Measurements from ENCODE around the gene FSTL3. TPM values are rescaled to one million over a fixed set of nuclear protein-coding genes. Genes with fewer than 3 reads are reported as not detected.

Gene FSTL3
- total and polyA plus RNA-seq, 10 of the 15 experiments (the other 5 are each of a cell fraction or from before 2014, with no cell fraction given), result 0.42 to 13.5 (median 3.6) TPM

- no peak for TF ChIP-seq EGR1 (IDR thresholded peaks at IDR 0.05; ENCODE audit: borderline replicate concordance in 1 of 2, low read depth in 2 of 2, low read length in 2 of 2)
- TF ChIP-seq SREBF2 (IDR thresholded peaks at IDR 0.05; ENCODE audit: low read length), result no peak
- peak; percentile 78 for TF ChIP-seq MXI1 (IDR thresholded peaks at IDR 0.05; ENCODE audit: low read depth, low read length)
- no peak for TF ChIP-seq LARP7 (IDR thresholded peaks at IDR 0.05)
- TF ChIP-seq SMAD5 (IDR thresholded peaks at IDR 0.05; ENCODE audit: low read depth), result no peak
- TF ChIP-seq GABPA (IDR thresholded peaks at IDR 0.05; ENCODE audit: low read depth), result no peak
- 0 out of 2 replicates have a peak, but pooled peaks have one; percentile 19 for TF ChIP-seq TCF12 (IDR thresholded peaks at IDR 0.05; ENCODE audit: low read depth, low read length)
- no peak for TF ChIP-seq SPI1 (IDR thresholded peaks at IDR 0.05; ENCODE audit: borderline replicate concordance, insufficient read depth, low read depth, low read length)
- 0 out of 2 replicates have a peak, but pooled peaks have one; percentile 5 for TF ChIP-seq NBN (IDR thresholded peaks at IDR 0.05)
- TF ChIP-seq BHLHE40 (IDR thresholded peaks at IDR 0.05; ENCODE audit: borderline replicate concordance in 1 of 2, low read depth in 2 of 2, low read length in 1 of 2), result peak in 1 of 2 experiments; percentile 59; a peak in 2 of 4 replicates
- no peak for TF ChIP-seq POLR2AphosphoS2 (IDR thresholded peaks at IDR 0.05; ENCODE audit: low read depth, low read length)
- no peak for TF ChIP-seq SMAD1 (IDR thresholded peaks at IDR 0.05; ENCODE audit: low read depth, partially characterized antibody)
- no peak for TF ChIP-seq NFYA (IDR thresholded peaks at IDR 0.05; ENCODE audit: borderline replicate concordance, low read depth, low read length)
- TF ChIP-seq NR2F1 (conservative IDR thresholded peaks at IDR 0.05), result 0 out of 2 replicates have a peak, but pooled peaks have one; percentile 15
- TF ChIP-seq SUPT20H (IDR thresholded peaks at IDR 0.05; ENCODE audit: borderline replicate concordance, control insufficient read depth, low read depth, low read length), result no peak
- peak; percentile 84 for TF ChIP-seq POLR2A (IDR thresholded peaks at IDR 0.05; ENCODE audit: low read depth, low read length)
- TF ChIP-seq BCL3 (IDR thresholded peaks at IDR 0.05; ENCODE audit: borderline replicate concordance, insufficient read depth, low read depth, low read length, poor library complexity, severe bottlenecking), result no peak
- 0 out of 2 replicates have a peak, but pooled peaks have one; percentile 43 for TF ChIP-seq ATF7 (IDR thresholded peaks at IDR 0.05; ENCODE audit: low read depth)
These were observed 13.8 kb upstream of the FSTL3 start (continued) for GRCh38 chr19:662207-662961.

Measured in GM12878 (cell line).